H9 (cell line): Measurements from ENCODE around the gene TMEM121. TPM values are rescaled to one million over a fixed set of nuclear protein-coding genes. Genes with fewer than 3 reads are reported as not detected.

Source experiments
- DNase-seq: peaks from one replicate; pipeline ENCODE4 v3.0.0-alpha.2; 2017
- H2AFZ ChIP-seq: one replicate; pipeline ENCODE4 v1.6.1; 2013; ENCODE audit warnings: mild to moderate bottlenecking, low read length, control low read depth, moderate library complexity
- H2AK5ac ChIP-seq: 2 replicates; pipeline ENCODE4 v1.6.1; 2013; ENCODE audit warnings: low read length, control low read depth, mixed read lengths; ENCODE audit not compliant: insufficient read length
- H2BK120ac ChIP-seq: one replicate; pipeline ENCODE4 v1.6.1; 2013; ENCODE audit warnings: low read depth, mild to moderate bottlenecking, low read length, control low read depth, inconsistent platforms; ENCODE audit not compliant: poor library complexity, severe bottlenecking
- H2BK12ac ChIP-seq: 2 replicates; pipeline ENCODE4 v1.6.1; 2013; ENCODE audit warnings: low read length, control low read depth, mixed read lengths, low read depth; ENCODE audit not compliant: insufficient read length
- H2BK15ac ChIP-seq: 2 replicates; pipeline ENCODE4 v1.6.1; 2013; ENCODE audit warnings: low read depth, low read length, control low read depth
- H2BK20ac ChIP-seq: one replicate; pipeline ENCODE4 v1.6.1; 2013; ENCODE audit warnings: low read depth, mild to moderate bottlenecking, low read length, control low read depth, inconsistent platforms; ENCODE audit not compliant: poor library complexity, severe bottlenecking
- H2BK5ac ChIP-seq: 2 replicates; pipeline ENCODE4 v1.6.1; 2013; ENCODE audit warnings: low read length, control low read depth, mixed read lengths; ENCODE audit not compliant: insufficient read length
- H3K14ac ChIP-seq: 2 replicates; pipeline ENCODE4 v1.6.1; 2013; ENCODE audit warnings: low read length, control low read depth; ENCODE audit not compliant: insufficient read depth
- H3K18ac ChIP-seq: 2 replicates; pipeline ENCODE4 v1.6.1; 2013; ENCODE audit warnings: low read depth, mild to moderate bottlenecking, mixed read lengths, low read length, control low read depth; ENCODE audit not compliant: insufficient read length
- H3K23ac ChIP-seq: 2 replicates; pipeline ENCODE4 v1.6.1; 2013; ENCODE audit warnings: low read length, control low read depth, mixed read lengths, low read depth; ENCODE audit not compliant: insufficient read length
- H3K23me2 ChIP-seq: 2 replicates; pipeline ENCODE4 v1.6.1; 2013; ENCODE audit warnings: low read depth, mild to moderate bottlenecking, mixed read lengths, low read length, control low read depth; ENCODE audit not compliant: insufficient read length, poor library complexity, severe bottlenecking
- H3K27ac ChIP-seq: 2 replicates; pipeline ENCODE4 v1.5.1; 2013; ENCODE audit warnings: low read length, control low read depth, mixed read lengths, low read depth; ENCODE audit not compliant: insufficient read length
- H3K27me3 ChIP-seq: 2 replicates; pipeline ENCODE4 v1.6.1; 2013; ENCODE audit warnings: low read length, control low read depth, inconsistent platforms; ENCODE audit not compliant: insufficient read depth
- H3K4ac ChIP-seq: 2 replicates; pipeline ENCODE4 v1.6.1; 2013; ENCODE audit warnings: low read depth, mild to moderate bottlenecking, control low read depth, inconsistent platforms, low read length, moderate library complexity
- H3K4me1 ChIP-seq: 2 replicates; pipeline ENCODE4 v1.6.1; 2013; ENCODE audit warnings: low read length, control low read depth, inconsistent platforms; ENCODE audit not compliant: insufficient read depth
- H3K4me2 ChIP-seq: 2 replicates; pipeline ENCODE4 v1.6.1; 2013; ENCODE audit warnings: low read length, control low read depth, mixed read lengths; ENCODE audit not compliant: insufficient read length, insufficient read depth
- H3K56ac ChIP-seq: 2 replicates; pipeline ENCODE4 v1.6.1; 2013; ENCODE audit warnings: low read depth, mild to moderate bottlenecking, mixed read lengths, low read length, control low read depth; ENCODE audit not compliant: insufficient read length
- H3K79me1 ChIP-seq: 2 replicates; pipeline ENCODE4 v1.6.1; 2013; ENCODE audit warnings: low read depth, mild to moderate bottlenecking, moderate library complexity, low read length, control low read depth, inconsistent platforms; ENCODE audit not compliant: insufficient read depth, poor library complexity, severe bottlenecking
- H3K79me2 ChIP-seq: 2 replicates; pipeline ENCODE4 v1.6.1; 2013; ENCODE audit warnings: low read length, control low read depth, inconsistent platforms; ENCODE audit not compliant: insufficient read depth
- H3K9ac ChIP-seq: 2 replicates; pipeline ENCODE4 v1.6.1; 2013; ENCODE audit warnings: low read length, control low read depth, mixed read lengths; ENCODE audit not compliant: insufficient read length; ENCODE audit errors: extremely low read depth
- H3K9me3 ChIP-seq: one replicate; pipeline ENCODE4 v1.6.1; 2013; ENCODE audit warnings: low read depth, low read length, inconsistent platforms; ENCODE audit not compliant: control insufficient read depth
- H3T11ph ChIP-seq: one replicate; pipeline ENCODE4 v1.6.1; 2013; ENCODE audit warnings: mild to moderate bottlenecking, low read length, control low read depth, inconsistent platforms
- H4K20me1 ChIP-seq: one replicate; pipeline ENCODE4 v1.6.1; 2013; ENCODE audit not compliant: control insufficient read depth, insufficient read length, insufficient read depth
- H4K5ac ChIP-seq: 2 replicates; pipeline ENCODE4 v1.6.1; 2013; ENCODE audit warnings: low read depth, mild to moderate bottlenecking, mixed read lengths, low read length, control low read depth; ENCODE audit not compliant: insufficient read length
- H4K8ac ChIP-seq: replicated peaks from 2 replicates; pipeline ENCODE4 v1.6.1; 2013; ENCODE audit warnings: low read length, control low read depth, mixed read lengths, low read depth; ENCODE audit not compliant: insufficient read length
- H4K91ac ChIP-seq: 2 replicates; pipeline ENCODE4 v1.6.1; 2013; ENCODE audit warnings: low read depth, mild to moderate bottlenecking, moderate library complexity, mixed read lengths, low read length, control low read depth; ENCODE audit not compliant: insufficient read length
- H3K27ac Mint-ChIP-seq, 3 experiments: 2 replicates in 2 of 3; 3 replicates in 1 of 3; pipeline ENCODE4 v1.8.0; 2020 to 2021; ENCODE audit warnings: mixed read lengths in 3 of 3, mild to moderate bottlenecking in 1 of 3, moderate library complexity in 1 of 3
- H3K27me3 Mint-ChIP-seq: 2 replicates; pipeline ENCODE4 v1.8.0; 2021; ENCODE audit warnings: low read depth, mild to moderate bottlenecking, moderate library complexity, mixed read lengths
- H3K36me3 Mint-ChIP-seq, 3 experiments: 2 replicates in 2 of 3; 3 replicates in 1 of 3; pipeline ENCODE4 v1.8.0; 2020 to 2021; ENCODE audit warnings: low read depth in 3 of 3, mixed read lengths in 3 of 3; ENCODE audit not compliant: insufficient read depth in 1 of 3
- H3K4me1 Mint-ChIP-seq, 2 experiments: 2 replicates each; pipeline ENCODE4 v1.8.0; 2020; ENCODE audit warnings: mixed read lengths in 2 of 2
- H3K4me3 Mint-ChIP-seq, 2 experiments: 2 replicates in 1 of 2; 3 replicates in 1 of 2; pipeline ENCODE4 v1.8.0; 2020 to 2021; ENCODE audit warnings: mild to moderate bottlenecking in 2 of 2, mixed read lengths in 2 of 2, moderate library complexity in 1 of 2
- H3K9me3 Mint-ChIP-seq, 2 experiments: 2 replicates in 1 of 2; 3 replicates in 1 of 2; pipeline ENCODE4 v1.8.0; 2020; ENCODE audit warnings: mild to moderate bottlenecking in 2 of 2, mixed read lengths in 2 of 2, moderate library complexity in 1 of 2
- WGBS: extraction: QIAGEN DNeasy Blood & Tissue Kit; methylation state at CpG from one replicate; pipeline ENCODE4 v1.1.7; 2013; ENCODE audit warnings: missing lambda C conversion rate, low lambda C conversion rate, mixed read lengths; ENCODE audit not compliant: insufficient read length; ENCODE audit errors: extremely low coverage; 5-methylcytosine and 5-hydroxymethylcytosine counted together
- total RNA-seq: library from RNA; stranded (reverse); gene quantifications from 2 replicates; pipeline ENCODE4 v1.2.1, GENCODE V29; 2021
- TF ChIP-seq, protein P1 (sequence below): fragments of 200-600 bp; sonication (generic); conservative IDR thresholded peaks from 3 replicates; pipeline ENCODE4 v1.8.0; 2021; ENCODE audit warnings: antibody characterized with exemption, mild to moderate bottlenecking

The TMEM121 gene
- total RNA-seq, 1 experiment from 2014 or later = 2.6 TPM

DNA sequence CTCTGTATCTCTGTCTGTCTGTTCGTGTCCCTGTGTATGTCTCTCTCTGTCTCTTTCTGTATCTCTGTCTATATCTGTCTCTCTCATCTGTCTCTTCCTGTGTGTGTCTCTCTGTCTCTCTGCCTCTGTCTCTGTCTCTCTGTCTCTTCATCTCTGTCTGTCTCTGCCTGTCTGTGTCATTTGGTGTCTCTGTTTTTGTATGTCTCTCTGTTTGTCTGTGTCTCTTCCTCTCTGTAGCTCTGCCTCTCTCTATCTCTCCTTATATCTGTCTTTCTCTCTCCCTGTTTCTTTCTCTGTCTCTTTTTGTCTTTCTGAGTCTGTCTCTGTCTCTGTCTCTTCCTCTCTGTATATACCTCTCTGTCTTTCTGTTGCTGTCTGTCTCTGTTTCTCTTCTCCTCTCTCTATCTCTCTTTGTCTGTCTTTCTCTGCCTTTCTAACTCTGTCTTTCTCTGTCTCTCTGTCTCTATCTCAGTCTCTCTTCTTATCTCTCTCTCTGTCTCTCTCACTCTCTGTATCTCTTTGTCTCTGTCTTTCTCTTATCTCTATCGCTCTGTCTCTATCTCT, 50.2 kb downstream of the TMEM121 start:
- Histone ChIP-seq H3K23me2 (no peaks in the 10 kb centered on the region), H4K8ac (no peak overlapping the region), H3K14ac (no peak overlapping the region), H3T11ph (no peak overlapping the region), H4K5ac (no peak overlapping the region), H4K91ac (no peak overlapping the region), H3K9ac (no peak overlapping the region), H2BK20ac (no peak overlapping the region), H3K4me2 (no peak overlapping the region), H3K79me2 (no peaks in the 10 kb centered on the region), H2BK12ac (no peak overlapping the region), H4K20me1 (no peaks in the 10 kb centered on the region), H3K56ac (no peak overlapping the region), H3K4me1 (no peaks in the 10 kb centered on the region), H3K4ac (no peak overlapping the region), H2BK120ac (no peak overlapping the region), H3K9me3 (peaks cover 46% of the 10 kb centered on the region), H2BK15ac (no peak overlapping the region), H3K27ac (no peak overlapping the region), H3K18ac (no peak overlapping the region), H3K79me1 (no peaks in the 10 kb centered on the region), H3K23ac (no peak overlapping the region), H3K27me3 (no peaks in the 10 kb centered on the region), H2BK5ac (no peak overlapping the region), H2AK5ac (no peak overlapping the region), H2AFZ (no peak overlapping the region)
- Mint-ChIP-seq H3K27ac (no peak overlapping the region), H3K4me3 (peak overlapping the region in 1 of 2 experiments; percentile 7; a peak in 1 of 5 replicates), H3K36me3 (peaks cover 33 to 38% (median 35%) of the 10 kb centered on the region in 3 experiments; a peak in 6 of 7 replicates), H3K27me3 (peaks cover 13% of the 10 kb centered on the region), H3K9me3 (peaks cover 39 to 49% of the 10 kb centered on the region in 2 experiments), H3K4me1 (no peaks in the 10 kb centered on the region)
- WGBS = no CpG with 5 or more reads among the region's 2 CpGs
- TF ChIP-seq, protein P1, sequence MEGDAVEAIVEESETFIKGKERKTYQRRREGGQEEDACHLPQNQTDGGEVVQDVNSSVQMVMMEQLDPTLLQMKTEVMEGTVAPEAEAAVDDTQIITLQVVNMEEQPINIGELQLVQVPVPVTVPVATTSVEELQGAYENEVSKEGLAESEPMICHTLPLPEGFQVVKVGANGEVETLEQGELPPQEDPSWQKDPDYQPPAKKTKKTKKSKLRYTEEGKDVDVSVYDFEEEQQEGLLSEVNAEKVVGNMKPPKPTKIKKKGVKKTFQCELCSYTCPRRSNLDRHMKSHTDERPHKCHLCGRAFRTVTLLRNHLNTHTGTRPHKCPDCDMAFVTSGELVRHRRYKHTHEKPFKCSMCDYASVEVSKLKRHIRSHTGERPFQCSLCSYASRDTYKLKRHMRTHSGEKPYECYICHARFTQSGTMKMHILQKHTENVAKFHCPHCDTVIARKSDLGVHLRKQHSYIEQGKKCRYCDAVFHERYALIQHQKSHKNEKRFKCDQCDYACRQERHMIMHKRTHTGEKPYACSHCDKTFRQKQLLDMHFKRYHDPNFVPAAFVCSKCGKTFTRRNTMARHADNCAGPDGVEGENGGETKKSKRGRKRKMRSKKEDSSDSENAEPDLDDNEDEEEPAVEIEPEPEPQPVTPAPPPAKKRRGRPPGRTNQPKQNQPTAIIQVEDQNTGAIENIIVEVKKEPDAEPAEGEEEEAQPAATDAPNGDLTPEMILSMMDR = no peak
- DNase-seq = no peak
